WTC11 (cell line): ENCODE measurements around the gene SLC23A2. TPM values are rescaled to one million over a fixed set of nuclear protein-coding genes. Genes with fewer than 3 reads are reported as not detected.

ENCODE experiments used
- ATAC-seq: fragments of 200-7000 bp; cut with Tn5 transposase; 2 replicates; pipeline ENCODE4 v1.10.0; 2021; ENCODE audit warnings: mild to moderate bottlenecking, moderate library complexity
- CTCF ChIA-PET: fragments of 300-600 bp; sonication (Branson Sonifier 250); formaldehyde crosslinking; loops from one replicate; lab custom pipeline; 2021; ENCODE audit warnings: antibody characterized with exemption; lab: Charles Lee
- POLR2A ChIA-PET: fragments of 350-600 bp; sonication (Branson Sonifier 250); formaldehyde crosslinking; loops from one replicate; lab custom pipeline; 2021; ENCODE audit warnings: antibody characterized with exemption; lab: Charles Lee
- DNase-seq: peaks from one replicate; pipeline ENCODE4 v3.0.0; 2021; ENCODE audit warnings: low spot score
- H3K27ac Mint-ChIP-seq: 2 replicates; pipeline ENCODE4 v1.8.0; 2021; ENCODE audit warnings: mixed read lengths
- H3K27me3 Mint-ChIP-seq: 2 replicates; pipeline ENCODE4 v1.8.0; 2021; ENCODE audit warnings: low read depth, mild to moderate bottlenecking, moderate library complexity, mixed read lengths
- H3K36me3 Mint-ChIP-seq: 2 replicates; pipeline ENCODE4 v1.8.0; 2021; ENCODE audit warnings: mixed read lengths
- H3K4me1 Mint-ChIP-seq: 2 replicates; pipeline ENCODE4 v1.8.0; 2022; ENCODE audit warnings: mixed read lengths
- H3K4me3 Mint-ChIP-seq: 2 replicates; pipeline ENCODE4 v1.8.0; 2021; ENCODE audit warnings: mild to moderate bottlenecking, moderate library complexity, mixed read lengths
- H3K9me3 Mint-ChIP-seq: 2 replicates; pipeline ENCODE4 v1.8.0; 2021; ENCODE audit warnings: mixed read lengths
- AFF4 ChIP-seq: sonication (generic); formaldehyde crosslinking; IDR thresholded peaks from 2 replicates; pipeline ENCODE4 v1.8.1; 2023; ENCODE audit warnings: mild to moderate bottlenecking, missing genetic modification reagents, borderline replicate concordance
- AR ChIP-seq: fragments of 250-450 bp; sonication (Bioruptor Pico); IDR thresholded peaks from 2 replicates; pipeline ENCODE4 v1.9.0; 2021; ENCODE audit warnings: mild to moderate bottlenecking
- CREB1 ChIP-seq: sonication (generic); formaldehyde crosslinking; IDR thresholded peaks from 2 replicates; pipeline ENCODE4 v1.8.0; 2023; ENCODE audit warnings: mild to moderate bottlenecking, missing genetic modification reagents
- EMX1 ChIP-seq: fragments of 250-450 bp; sonication (Bioruptor Pico); IDR thresholded peaks from 2 replicates; pipeline ENCODE4 v1.8.0; 2021; ENCODE audit warnings: mild to moderate bottlenecking
- FOXP1 ChIP-seq: sonication (generic); formaldehyde crosslinking; IDR thresholded peaks from 2 replicates; pipeline ENCODE4 v1.8.0; 2022; ENCODE audit warnings: missing genetic modification reagents, mild to moderate bottlenecking, moderate library complexity, borderline replicate concordance
- MAX ChIP-seq: sonication (generic); formaldehyde crosslinking; IDR thresholded peaks from 2 replicates; pipeline ENCODE4 v1.8.0; 2022; ENCODE audit warnings: mild to moderate bottlenecking, missing genetic modification reagents
- NFE2L1 ChIP-seq: sonication (generic); formaldehyde crosslinking; IDR thresholded peaks from 2 replicates; pipeline ENCODE4 v1.8.1; 2023; ENCODE audit warnings: missing genetic modification reagents
- NFYB ChIP-seq: sonication (generic); formaldehyde crosslinking; conservative IDR thresholded peaks from 2 replicates; pipeline ENCODE4 v1.8.0; 2022; ENCODE audit warnings: low read depth, missing genetic modification reagents
- NR1H2 ChIP-seq: sonication (generic); formaldehyde crosslinking; IDR thresholded peaks from 2 replicates; pipeline ENCODE4 v1.9.0; 2021; ENCODE audit warnings: mild to moderate bottlenecking, moderate library complexity, missing genetic modification reagents
- NR3C1 ChIP-seq: sonication (generic); formaldehyde crosslinking; conservative IDR thresholded peaks from 2 replicates; pipeline ENCODE4 v1.8.1; 2023; ENCODE audit warnings: low read depth, mild to moderate bottlenecking, missing genetic modification reagents
- PREB ChIP-seq: sonication (generic); formaldehyde crosslinking; IDR thresholded peaks from 2 replicates; pipeline ENCODE4 v1.8.1; 2022; ENCODE audit warnings: mild to moderate bottlenecking, missing genetic modification reagents, moderate library complexity, borderline replicate concordance
- SMAD4 ChIP-seq: sonication (generic); formaldehyde crosslinking; IDR thresholded peaks from 2 replicates; pipeline ENCODE4 v1.8.0; 2022; ENCODE audit warnings: mild to moderate bottlenecking, missing genetic modification reagents
- STAT6 ChIP-seq: sonication (generic); formaldehyde crosslinking; conservative IDR thresholded peaks from 2 replicates; pipeline ENCODE4 v1.8.1; 2023; ENCODE audit warnings: mild to moderate bottlenecking, low read depth, missing genetic modification reagents, moderate library complexity
- ZNF121 ChIP-seq: sonication (generic); formaldehyde crosslinking; IDR thresholded peaks from 2 replicates; pipeline ENCODE4 v1.8.0; 2023; ENCODE audit warnings: missing genetic modification reagents
- ZNF232 ChIP-seq: sonication (generic); formaldehyde crosslinking; IDR thresholded peaks from 2 replicates; pipeline ENCODE4 v1.8.0; 2022; ENCODE audit warnings: mild to moderate bottlenecking, missing genetic modification reagents
- ZNF263 ChIP-seq: sonication (generic); formaldehyde crosslinking; IDR thresholded peaks from 2 replicates; pipeline ENCODE4 v1.8.1; 2022; ENCODE audit warnings: low read depth, mild to moderate bottlenecking, moderate library complexity, missing genetic modification reagents
- ZNF425 ChIP-seq: fragments of 250-450 bp; sonication (Bioruptor Pico); conservative IDR thresholded peaks from 2 replicates; pipeline ENCODE4 v1.9.0; 2021; ENCODE audit warnings: mild to moderate bottlenecking
- total RNA-seq: library from RNA; stranded (reverse); gene quantifications from 3 replicates; pipeline ENCODE4 v1.2.3, GENCODE V29; 2021

Gene SLC23A2
- total RNA-seq, 1 experiment from 2014 or later = 14.5 TPM

- no peak overlapping the region for H3K27ac Mint-ChIP-seq
- H3K27me3 Mint-ChIP-seq = peaks cover 17% of the 10 kb centered on the region
- peak overlapping the region; percentile 27; the same call in 1 of the 2 replicates for H3K4me3 Mint-ChIP-seq
- 0 out of 2 replicates have a peak, but pooled peaks cover 6% of the 10 kb centered on the region for H3K9me3 Mint-ChIP-seq
- ATAC-seq (no peak), DNase-seq (no peak)
- CTCF ChIA-PET = no interaction called here
- no peak for TF ChIP-seq MAX
- no peak for TF ChIP-seq AR (CRISPR knock-in tag)
- peaks cover 11% of the 10 kb centered on the region for H3K36me3 Mint-ChIP-seq
- peaks cover 19% of the 10 kb centered on the region for H3K4me1 Mint-ChIP-seq
- POLR2A ChIA-PET = no interaction called here
Measured at GRCh38 chr20:4820806-4821518, 180.3 kb downstream of the SLC23A2 start.

- ChIA-PET POLR2A (no interaction called here), CTCF (interaction anchor here (0.9 kb wide), 1 partner anchor 40 kb away, joined by 3 read pairs; no protein-coding TSS in a partner anchor)
- Mint-ChIP-seq H3K27ac (no peak overlapping the region), H3K36me3 (peaks cover 11% of the 10 kb centered on the region), H3K4me3 (no peak overlapping the region), H3K27me3 (peaks cover 17% of the 10 kb centered on the region), H3K4me1 (peaks cover 26% of the 10 kb centered on the region), H3K9me3 (0 out of 2 replicates have a peak, but pooled peaks cover 6% of the 10 kb centered on the region)
- no peak for ATAC-seq
- DNase-seq = no peak
- TF ChIP-seq NR3C1 (no peak), AFF4 (CRISPR knock-in tag) (no peak), NFYB (CRISPR knock-in tag) (no peak), ZNF121 (CRISPR knock-in tag) (no peak), EMX1 (no peak), SMAD4 (CRISPR knock-in tag) (no peak), ZNF232 (CRISPR knock-in tag) (no peak), NR1H2 (no peak)
Measured at GRCh38 chr20:4819901-4820300, 181.4 kb downstream of the SLC23A2 start.

GRCh38 chr20:4817230-4817671, 184.1 kb downstream of the SLC23A2 start:
- no peak overlapping the region for H3K27ac Mint-ChIP-seq
- H3K27me3 Mint-ChIP-seq = peaks cover 16% of the 10 kb centered on the region
- H3K4me1 Mint-ChIP-seq = peaks cover 30% of the 10 kb centered on the region
- DNase-seq = no peak
- no peak overlapping the region for H3K4me3 Mint-ChIP-seq
- 0 out of 2 replicates have a peak, but pooled peaks cover 6% of the 10 kb centered on the region for H3K9me3 Mint-ChIP-seq
- ATAC-seq = no peak
- ChIA-PET POLR2A (no interaction called here), CTCF (no interaction called here)
- peaks cover 11% of the 10 kb centered on the region for H3K36me3 Mint-ChIP-seq
- TF ChIP-seq ZNF232 (CRISPR knock-in tag) (no peak), ZNF425 (CRISPR knock-in tag) (no peak), PREB (no peak), CREB1 (CRISPR knock-in tag) (no peak), FOXP1 (CRISPR knock-in tag) (no peak), NFE2L1 (CRISPR knock-in tag) (no peak), STAT6 (no peak), ZNF263 (CRISPR knock-in tag) (no peak)
